Breast epithelium (tissue), 3 donors: ENCODE results near the gene CYTH4.

Source experiments
- POLR2A ChIP-seq: fragments of 450-650 bp; IDR thresholded peaks from one replicate; pipeline ENCODE4 v1.6.1; 2016; ENCODE audit warnings: antibody characterized with exemption, mild to moderate bottlenecking, moderate library complexity
- POLR2AphosphoS5 ChIP-seq, 3 donors: sonication (generic); formaldehyde crosslinking; IDR thresholded peaks; one replicate each; pipeline ENCODE4 v1.6.1; 2017; ENCODE audit warnings: antibody characterized with exemption in 3 of 3
- TF ChIP-seq, protein P1 (sequence below), 3 donors: fragments of 450-650 bp; IDR thresholded peaks; one replicate each; pipeline ENCODE4 v1.5.1; 2016 to 2017; ENCODE audit warnings: antibody characterized with exemption in 3 of 3, mild to moderate bottlenecking in 3 of 3, moderate library complexity in 3 of 3

DNA sequence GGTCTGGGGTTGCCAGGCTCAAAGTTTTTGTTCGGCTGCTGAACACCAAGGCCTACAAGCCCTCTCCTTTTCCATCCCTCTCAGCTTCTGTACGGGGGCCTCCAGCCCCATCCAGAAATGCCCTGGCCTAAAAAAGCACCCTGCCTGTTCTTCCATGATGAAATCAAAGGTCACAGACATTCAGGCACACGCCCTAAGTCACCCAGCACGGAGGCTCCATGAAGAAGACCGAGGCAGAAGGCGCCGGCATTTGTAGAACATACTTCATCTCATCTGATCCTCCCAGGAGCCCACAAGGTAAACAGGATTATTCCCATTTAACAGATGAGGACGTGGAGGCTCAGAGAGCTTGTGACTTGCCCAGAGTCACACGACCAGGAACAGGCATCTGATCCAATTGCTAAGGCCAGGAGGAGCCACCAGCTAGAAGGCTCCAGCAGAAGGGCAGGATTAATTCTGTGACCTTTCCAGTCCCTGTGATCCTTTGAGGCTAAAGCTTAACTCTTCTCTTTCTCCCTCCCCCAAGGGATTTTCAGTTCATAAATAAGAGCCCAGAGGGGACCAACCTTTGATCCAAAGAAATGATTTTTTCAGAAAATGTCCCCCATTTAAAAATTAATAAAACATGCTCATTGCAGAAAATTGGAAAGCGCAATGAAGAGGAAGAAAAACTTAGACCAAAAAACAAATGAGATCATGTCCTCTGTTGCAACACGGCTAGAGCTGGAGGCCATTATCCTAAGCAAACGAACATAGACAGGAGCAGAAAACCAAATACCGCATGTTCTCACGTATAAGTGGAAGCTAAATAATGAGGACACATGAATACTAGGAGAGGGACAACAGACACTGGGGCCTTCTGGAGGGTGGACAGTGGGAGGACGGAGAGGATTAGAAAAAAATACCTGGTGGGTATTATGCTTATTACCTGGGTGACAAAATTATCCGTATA, 38.7 kb downstream of the CYTH4 start:
- no peak for TF ChIP-seq POLR2A
- TF ChIP-seq, protein P1, sequence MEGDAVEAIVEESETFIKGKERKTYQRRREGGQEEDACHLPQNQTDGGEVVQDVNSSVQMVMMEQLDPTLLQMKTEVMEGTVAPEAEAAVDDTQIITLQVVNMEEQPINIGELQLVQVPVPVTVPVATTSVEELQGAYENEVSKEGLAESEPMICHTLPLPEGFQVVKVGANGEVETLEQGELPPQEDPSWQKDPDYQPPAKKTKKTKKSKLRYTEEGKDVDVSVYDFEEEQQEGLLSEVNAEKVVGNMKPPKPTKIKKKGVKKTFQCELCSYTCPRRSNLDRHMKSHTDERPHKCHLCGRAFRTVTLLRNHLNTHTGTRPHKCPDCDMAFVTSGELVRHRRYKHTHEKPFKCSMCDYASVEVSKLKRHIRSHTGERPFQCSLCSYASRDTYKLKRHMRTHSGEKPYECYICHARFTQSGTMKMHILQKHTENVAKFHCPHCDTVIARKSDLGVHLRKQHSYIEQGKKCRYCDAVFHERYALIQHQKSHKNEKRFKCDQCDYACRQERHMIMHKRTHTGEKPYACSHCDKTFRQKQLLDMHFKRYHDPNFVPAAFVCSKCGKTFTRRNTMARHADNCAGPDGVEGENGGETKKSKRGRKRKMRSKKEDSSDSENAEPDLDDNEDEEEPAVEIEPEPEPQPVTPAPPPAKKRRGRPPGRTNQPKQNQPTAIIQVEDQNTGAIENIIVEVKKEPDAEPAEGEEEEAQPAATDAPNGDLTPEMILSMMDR (IDR thresholded peaks at IDR 0.05), result no peak
- TF ChIP-seq POLR2AphosphoS5 (IDR thresholded peaks at IDR 0.05), result no peak
